EL (cell line): ENCODE results near the gene CARMIL1.
A peak's percentile ranks its signal among the peaks of the same experiment; 100 is the strongest.

Experiments used
- DNase-seq: peaks from one replicate; pipeline ENCODE4 v3.0.0-alpha.2; 2016

Gene CARMIL1

DNA sequence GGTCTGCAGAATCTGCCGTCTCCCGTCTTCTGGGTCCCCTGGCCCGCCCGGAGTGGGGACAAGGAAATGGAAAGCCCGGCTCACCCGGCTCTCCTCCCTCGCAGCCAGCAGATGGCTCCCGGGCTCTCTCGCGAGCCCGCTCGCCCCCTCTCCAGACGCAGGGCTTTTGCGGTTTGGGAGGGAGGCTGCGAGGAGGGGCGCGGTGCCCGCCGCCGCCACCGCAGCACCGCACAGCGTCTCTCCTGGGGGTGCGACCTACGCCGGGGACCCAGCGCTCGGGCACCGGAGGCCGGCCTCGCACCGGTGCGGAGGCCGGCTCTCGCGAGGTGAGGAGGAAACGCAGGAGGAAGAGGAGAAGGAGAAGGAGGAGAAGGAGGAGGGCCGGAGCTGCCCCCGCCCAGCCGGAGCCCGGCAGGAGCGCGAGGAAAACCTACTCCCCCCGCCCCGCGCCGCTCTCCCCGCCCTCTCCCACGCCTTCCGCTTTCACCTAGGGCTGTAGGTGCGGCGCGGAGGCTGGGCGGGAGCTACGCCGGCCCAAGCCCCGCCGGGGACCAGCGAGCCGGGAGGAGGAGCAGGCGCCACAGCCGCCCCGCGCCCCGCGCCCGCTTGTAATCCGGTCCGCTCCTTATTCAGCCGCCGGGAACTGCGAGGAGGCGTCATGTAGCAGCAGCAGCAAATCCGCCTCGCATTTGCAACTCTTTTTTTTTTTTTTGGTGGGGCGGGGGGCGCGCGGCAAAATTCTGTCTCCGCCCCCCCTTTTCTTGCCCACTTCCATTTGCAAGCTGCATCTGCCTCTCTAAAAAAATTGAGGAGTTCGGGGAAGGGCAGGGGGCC, at the start of gene CARMIL1:
Gene CARMIL1, plus strand, starts transcription at position 461 of the 834 bp plus-strand sequence. CDS start 422 bp downstream, outside the sequence.
- peak; percentile 78 for DNase-seq

DNA sequence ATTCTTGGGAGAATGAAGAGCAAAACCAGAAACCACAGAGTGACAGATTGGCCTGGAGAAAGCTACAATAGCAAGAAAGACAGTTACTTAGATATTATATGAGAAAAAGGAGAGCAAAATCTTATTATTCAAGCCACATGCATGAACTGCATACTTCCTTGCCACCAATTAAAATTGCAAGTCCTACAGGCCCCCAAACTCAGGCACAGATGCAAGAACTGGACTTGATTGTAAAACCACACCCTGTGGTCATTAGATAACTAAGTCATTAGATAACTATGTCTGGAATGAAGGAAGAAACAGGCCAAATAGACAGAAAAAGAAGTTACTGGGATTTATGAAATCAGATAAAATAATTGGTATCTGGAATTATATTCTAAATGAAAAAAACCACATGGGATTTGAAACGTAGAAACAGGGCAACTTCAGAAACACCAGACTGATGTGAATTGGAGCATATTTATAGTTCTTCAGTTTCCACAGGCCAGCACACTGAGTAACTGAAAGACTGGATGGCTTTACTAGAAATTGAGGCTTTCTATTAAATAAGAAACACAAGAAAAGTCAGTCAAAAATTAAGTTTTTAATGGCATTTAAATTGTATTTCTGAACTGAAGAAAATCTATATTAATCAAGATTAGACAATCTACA, 49.4 kb upstream of the CARMIL1 start:
- DNase-seq, result peak; percentile 89

DNA sequence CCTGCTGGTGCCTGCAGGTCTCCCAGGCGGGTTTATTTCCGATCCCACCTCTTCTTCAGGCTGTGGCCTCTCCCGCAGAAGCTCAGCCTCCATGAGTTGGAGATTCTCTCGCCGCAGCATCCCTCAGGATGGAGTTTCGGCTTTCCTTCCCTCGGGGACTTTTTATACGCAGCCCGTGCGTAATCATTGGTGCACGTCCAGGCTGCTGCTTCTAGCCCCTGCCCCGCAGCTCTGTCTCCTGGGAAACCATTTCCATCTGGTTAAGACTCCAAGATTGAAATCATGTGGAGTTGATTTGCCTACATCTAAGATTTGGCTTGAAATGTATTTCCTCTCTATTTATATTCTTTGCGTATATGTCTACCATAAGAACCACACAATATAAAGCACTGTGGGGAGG, 46.7 kb upstream of the CARMIL1 start:
- DNase-seq, result peak; percentile 62

DNA sequence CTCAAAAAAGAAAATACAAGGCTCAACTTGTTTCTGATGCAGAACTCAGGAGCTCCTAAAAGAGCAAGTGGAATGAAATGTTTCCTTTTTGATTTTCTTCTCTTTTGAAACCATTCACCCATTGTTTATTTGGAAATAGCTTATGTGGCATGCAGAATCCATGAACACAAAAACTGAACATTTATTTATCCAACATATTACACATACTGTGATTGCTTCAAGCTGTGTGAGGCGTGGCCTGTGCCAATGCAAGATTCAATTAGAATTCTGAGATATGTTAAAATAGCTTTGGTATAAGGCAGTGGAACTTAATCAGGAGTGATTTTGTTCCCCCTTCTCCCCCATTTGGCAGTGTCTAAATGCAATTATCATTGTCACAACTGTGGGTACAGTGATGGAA, 45.9 kb upstream of the CARMIL1 start:
- DNase-seq, result no peak

DNA sequence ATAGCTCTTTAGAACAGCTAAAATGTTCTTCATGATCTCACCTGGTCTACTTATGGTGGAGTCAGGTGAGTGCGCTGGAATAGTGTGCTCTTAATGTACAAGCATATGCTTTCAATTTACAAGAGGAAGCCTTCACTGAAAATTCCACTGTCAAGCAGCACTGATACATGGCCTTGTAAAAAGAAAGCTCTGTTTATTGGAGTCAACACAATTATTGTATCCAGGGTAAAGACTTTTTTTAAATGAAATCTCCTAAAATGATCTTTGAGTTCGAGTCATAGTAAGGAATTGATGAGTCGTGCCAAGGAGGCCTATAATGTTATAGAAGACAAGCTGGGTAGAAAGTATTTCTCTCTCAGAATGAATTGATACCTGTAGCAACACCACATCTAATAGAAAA, 41.6 kb upstream of the CARMIL1 start:
- peak; percentile 21 for DNase-seq

DNA sequence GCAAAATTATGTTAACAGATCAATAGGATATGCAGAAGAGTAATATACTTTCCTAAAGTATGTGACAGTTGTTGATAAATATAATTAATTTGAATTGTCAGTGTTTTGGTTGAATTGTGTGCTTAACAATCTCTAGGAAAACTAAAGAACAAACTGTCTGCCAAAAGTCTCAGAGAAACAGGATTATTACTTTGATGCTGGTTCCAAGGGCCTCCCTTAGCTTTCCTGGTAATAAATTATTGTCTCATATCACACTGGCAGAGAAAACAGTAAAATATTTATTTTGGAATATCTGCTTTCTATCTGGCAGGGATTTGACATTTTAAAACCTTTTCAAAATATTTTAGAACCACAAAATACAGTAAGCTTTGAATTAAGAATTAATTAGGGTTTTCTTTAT, 40.1 kb upstream of the CARMIL1 start:
- no peak for DNase-seq

DNA sequence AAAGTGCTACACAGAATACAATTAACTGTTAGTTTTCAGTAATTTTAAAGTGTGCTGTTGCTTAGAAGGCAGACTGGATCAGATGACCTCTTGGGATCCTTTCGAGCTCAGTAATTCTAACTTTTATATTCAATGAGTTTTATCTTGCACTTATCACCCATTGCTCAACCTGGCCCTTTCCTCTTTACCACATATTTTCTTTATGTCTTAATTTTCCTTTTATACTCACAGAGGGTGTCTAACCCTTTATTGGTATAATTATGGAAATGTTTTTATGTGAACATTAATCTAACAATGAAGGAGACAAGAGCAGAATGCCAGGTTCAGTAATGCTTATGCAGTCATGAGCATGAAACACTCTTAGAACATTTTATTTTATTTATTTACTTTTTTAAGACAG, 39.7 kb upstream of the CARMIL1 start:
- DNase-seq, result no peak

DNA sequence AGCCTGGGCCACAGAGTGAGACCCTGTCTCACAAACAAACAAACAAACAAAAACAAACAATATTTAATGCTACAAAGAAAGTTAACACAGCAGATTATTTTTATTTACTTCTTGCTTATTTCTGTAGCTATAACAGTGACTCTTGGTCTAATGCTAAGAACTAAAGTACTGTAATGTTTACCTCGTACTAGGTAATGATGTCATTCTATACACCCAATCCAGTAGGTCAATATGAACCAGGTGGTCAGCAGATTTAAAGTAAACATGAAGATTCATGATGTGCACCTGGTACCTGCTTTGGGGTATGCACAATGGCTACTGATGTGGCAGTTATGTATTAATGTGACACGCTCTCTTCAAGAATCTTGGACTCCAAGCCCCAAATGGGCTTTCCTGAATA, 36.6 kb upstream of the CARMIL1 start:
- DNase-seq, result no peak

DNA sequence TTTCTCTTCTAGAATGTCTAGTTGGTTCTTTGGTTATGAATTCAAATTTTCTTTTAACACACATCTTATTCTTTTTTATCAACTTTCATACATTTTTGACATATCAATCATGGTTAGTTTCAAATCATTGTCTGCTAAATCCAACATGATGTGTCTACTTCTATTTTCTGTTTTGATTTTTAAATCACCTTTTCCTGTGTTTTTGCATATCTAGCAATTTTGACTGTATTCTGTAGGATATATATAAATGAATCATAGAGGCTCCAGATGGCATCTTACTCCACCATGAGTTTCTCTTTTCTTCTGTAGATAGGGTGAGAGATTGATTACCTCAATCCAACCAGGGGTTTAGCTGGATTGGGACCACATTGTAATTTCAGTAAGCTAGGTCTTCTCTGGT, 34.3 kb upstream of the CARMIL1 start:
- DNase-seq, result no peak

DNA sequence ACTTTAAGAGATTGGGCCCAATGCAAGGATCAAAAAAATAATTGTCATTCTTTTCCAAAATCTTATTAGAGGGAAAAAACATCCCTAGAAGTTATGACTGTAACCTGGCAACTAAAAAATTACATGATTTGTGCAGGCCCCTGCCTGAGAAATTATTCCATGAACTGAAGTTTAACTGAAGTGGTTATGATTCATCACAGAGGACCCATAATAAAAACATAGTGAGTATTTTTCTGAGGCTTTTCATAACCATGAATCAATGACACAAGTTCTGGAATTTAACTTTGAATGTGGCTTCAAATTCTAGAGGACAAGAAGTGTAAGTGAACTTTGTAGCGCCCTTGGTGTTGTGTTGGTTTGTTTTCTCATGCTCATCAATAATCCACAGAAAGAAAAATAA, 31.1 kb upstream of the CARMIL1 start:
- peak; percentile 76 for DNase-seq

DNA sequence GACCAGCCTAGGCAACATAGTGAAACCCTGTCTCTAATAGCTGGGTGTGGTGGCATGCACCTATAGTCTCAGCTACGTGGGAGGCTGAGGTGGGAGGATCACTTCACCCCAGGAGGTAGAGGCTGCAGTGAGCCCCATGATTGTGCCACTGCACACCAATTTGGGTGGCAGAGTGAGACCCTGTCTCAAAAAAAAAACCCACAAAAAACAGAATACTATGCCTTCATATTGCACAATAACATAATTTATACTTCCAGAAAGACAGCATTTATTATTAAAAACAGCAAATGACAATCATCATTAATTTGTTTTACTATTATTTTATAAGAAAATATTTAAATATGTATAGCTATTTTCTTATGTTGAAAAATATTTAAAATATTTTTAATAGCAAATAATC, 30.0 kb upstream of the CARMIL1 start:
- DNase-seq, result no peak

DNA sequence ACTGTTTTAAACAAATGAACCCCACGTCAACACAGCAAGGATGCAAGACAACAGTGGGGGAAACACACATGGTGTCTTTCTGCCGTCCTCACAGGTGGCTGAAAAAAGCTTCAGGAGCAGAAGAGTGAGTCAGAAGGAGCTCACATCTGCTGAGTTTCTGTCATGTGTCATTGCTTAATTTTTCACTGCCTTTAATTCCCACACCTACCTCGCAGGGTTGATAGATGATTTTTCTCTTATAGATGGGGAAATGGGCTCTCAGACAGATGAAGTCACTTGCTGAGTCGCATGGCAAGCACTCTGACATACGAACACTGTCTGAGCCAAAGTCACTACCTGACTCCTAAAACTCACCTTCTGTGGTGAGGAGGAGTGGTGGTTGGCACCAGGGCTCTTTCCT, 28.3 kb upstream of the CARMIL1 start:
- DNase-seq, result peak; percentile 48

DNA sequence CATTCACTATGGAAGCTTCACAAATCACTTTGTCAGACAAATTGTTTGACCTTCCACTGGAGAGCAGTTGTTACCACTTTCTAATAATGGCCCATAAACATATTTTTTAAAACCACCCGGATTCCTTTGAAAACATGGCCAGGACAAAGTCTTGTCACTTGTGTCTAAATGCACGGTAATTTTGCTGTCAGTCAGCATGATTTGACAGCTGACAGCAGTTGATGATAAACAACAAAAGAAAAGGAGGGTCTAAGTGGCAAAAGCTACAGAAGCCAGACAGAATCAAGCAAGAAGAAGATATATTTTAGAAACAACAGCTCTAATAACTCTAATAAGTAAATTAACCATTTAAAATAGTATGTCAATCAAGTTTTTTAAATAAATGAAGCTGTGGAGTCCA, 27.7 kb upstream of the CARMIL1 start:
- no peak for DNase-seq

DNA sequence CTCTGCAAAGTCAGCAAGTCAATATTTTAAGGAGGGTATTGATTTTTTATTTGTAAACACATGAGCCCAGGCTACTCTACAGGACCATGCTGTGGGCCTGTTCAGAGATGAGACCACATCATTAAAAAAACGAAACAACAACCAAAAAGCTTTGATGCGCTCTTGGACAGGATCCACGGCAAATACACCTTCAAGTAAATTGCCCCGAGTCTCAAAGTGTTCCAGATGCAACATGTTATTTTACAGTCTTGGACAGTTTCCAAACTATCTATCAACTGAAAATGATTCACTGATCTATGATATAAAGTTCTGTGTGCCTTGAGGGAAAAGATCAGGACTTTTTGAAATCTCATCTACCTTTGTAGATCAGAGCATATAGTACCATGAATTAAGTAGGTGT, 25.8 kb upstream of the CARMIL1 start:
- DNase-seq, result no peak

DNA sequence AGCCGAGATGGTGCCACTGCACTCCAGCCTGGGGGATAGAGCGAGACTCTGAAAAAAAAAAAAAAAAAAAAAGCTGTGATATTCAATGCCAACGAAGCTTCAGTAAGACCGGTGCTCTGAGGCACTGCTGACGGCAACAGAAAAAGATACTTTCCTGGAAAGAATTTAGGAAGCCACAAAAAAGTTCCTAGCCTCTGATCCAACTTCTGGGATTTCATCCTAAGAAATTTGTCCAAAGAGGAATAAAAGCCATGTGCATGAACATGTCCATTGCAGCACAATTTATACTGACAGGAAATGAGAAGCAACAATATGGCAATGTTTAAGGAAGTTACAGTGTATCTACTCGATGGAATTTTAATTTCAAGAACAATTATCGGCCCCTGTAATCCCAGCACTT, 24.5 kb upstream of the CARMIL1 start:
- no peak for DNase-seq

DNA sequence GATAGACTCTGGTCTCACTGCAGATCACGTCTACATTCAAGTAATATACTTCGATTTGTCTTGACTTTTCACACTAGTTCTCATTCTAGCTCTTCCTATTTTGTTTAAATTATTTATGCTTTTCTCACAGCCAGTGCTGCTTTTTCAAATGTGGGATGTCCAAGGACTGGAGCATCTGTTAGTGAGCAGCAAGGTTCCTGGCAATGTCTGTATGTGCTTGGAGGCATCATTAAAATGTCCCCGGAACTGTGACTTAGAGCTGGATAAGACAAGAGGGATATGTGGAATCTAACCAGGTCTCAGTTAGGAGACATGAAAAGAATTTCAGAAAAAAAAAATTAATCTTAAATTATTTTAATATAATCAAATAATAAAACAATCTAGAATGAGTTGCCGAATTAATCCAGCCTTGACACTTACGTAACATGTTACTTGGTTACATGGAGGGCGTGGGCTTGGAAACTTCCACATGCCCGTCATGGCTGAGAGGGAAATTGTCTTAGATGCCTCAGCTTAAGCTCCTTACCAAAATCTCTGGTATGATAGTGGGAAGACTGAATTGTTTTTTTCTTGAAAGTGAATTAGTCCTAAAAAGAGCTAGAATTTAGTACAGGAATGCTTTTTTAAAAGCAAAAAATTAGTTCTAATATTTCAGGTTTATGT, 21.4 kb upstream of the CARMIL1 start:
- no peak for DNase-seq

DNA sequence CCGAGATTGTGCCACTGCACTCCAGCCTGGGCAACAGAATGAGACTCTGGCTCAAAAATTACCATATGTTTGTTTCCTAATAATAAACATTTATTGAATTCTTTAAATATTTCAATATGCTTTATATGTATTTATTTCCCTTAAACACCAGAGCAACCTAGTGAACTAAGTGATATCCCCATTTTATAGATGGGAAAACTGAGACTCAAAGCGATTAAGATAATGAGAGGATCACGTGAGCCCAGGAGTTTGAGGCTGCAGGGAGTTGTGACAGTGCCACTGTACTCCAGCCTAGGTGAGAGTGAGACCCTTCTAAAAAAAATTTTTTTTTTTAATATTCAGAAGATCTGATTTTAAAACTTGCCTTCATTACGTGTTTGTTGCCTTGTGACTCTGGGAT, 19.4 kb upstream of the CARMIL1 start:
- DNase-seq, result no peak

DNA sequence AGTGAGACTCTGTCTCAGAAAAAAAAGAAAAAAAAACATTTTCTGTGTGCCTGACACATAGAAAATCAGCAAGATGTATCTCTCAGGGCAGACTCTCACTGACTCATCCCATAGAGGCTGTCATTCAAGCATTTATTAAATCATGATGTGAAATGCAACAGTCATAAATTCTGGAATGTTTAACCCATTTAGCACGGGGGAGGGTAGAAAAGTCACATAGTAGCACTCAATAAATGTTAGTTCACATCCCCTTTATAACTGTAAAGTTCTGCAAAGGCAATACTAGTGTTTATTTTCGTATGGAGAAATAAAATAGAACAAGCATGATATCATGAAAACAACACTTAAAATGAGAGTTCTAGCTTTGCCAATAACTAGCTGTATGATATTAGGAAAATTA, 15.5 kb upstream of the CARMIL1 start:
- peak; percentile 85 for DNase-seq

DNA sequence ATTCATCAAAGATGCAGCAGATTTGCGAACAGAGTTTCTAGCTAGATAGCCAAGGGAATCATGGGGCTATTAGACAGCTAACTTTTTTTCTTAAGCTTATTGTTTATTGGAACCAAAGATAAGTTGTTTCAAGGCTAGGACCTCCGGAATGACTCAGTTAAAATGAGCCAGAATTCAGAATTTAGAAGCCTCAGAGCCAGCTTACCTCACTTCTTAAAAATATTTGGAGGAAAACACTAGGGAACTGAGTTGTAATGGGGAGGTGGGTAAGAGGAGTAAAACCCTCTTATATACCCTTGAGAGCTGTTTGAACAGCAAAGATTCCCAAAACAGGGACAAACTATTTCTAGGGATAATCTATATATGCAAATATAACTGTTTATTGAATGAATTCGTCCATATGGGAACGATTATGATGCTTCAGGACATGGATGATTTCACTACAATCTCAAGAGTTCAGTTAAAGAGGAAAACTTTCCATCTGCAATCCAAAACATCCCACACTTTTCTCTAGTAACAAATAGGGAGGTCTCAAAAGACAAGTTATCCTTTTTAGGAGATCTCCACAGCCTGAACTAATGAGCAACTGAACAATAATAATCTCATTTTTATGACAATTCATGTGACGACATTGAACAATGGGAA, 12.6 kb upstream of the CARMIL1 start:
- DNase-seq, result no peak

DNA sequence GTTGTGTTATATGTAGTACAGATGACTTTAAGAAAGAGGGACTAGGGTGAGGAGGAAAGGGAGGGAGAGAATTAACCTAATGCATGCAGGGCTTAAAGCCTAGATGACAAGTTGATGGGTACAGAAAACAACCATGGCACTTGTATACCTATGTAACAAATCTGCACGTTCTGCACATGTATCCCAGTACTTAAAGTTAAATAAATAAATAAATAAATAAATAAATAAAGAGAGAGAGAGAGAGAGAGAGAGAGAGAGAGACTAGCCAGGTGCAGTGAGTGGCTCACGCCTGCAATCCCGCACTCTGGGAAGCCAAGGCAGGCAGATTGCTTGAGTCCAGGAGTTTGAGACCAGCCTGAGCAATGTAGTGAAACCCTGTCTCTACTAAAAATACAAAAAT, 11.5 kb upstream of the CARMIL1 start:
- DNase-seq, result no peak

DNA sequence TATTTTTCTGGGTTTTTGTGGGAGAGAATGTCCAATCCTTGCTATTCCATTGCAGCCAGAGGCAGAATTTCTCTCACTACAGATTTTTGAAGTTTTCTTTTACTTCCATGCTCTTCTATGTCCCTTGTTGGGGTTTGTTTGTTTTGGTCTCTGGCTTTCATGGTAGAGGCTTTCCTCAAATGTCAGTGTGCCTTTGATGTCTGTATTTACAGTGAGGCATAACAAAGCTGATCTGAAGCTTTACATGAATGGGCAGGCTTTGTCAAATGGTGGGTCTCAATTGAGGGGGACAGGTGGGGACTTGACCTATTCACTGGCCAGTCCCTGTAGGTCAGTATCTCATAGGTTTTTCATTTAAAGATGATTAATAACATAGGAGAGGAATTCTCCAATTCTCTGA, 8.6 kb upstream of the CARMIL1 start:
- no peak for DNase-seq

DNA sequence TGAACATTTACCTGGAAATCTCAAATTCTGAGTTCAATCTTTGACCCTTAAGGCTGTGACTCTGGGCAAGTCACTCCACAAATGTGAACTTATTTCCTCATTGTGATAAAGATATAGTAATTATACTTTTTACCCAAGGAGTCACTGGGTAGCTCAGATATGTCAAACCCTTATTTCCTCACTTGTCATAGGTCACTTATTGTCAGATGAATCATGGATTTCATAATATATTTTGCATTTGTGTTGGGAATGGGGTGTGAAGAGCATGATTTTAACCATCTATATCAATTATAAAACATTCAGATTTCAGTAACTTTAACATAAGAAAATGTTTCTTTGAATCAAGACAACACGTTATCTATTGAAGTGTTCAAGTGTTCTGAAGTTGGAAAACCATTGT, 3.7 kb upstream of the CARMIL1 start:
- no peak for DNase-seq

DNA sequence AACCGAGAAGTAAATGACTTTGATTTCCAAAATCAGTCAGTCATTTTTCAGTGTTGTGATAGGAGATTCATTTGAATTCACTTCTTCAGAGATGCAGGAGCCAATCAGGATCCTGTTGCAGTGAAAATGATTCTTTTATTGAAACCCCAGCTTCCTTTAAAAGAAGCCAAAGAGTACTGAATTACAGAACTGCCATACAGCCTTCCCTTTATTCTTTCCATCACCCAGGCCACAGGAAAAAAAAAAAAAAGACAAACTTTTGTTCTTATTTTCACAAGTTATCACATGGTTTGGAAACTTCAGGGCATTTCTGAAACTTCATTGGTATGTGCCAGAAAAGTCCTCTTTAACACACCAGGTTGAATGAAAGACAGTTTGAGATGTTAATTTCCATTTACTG, 1.8 kb upstream of the CARMIL1 start:
- DNase-seq, result no peak

DNA sequence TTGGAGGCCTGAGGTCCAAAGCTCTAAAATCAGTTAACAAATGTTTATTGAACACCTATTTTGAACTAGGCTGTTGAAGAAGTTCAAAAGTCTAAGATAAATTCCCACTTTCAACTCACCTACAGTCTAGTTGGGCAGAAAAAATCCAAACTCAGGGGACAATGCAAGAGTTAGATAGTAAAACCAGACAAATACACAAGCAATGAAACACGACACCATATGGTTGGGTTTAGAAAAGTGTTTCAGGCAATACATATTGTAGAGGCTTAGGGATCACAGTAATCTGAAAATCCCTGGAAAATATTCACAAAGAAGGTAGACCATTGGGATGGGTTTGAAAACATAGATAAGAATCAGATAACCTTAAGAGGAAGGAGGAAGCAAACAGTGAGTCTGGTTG, 1.3 kb upstream of the CARMIL1 start:
- no peak for DNase-seq
